ENCODE results near the gene USO1.

DNA sequence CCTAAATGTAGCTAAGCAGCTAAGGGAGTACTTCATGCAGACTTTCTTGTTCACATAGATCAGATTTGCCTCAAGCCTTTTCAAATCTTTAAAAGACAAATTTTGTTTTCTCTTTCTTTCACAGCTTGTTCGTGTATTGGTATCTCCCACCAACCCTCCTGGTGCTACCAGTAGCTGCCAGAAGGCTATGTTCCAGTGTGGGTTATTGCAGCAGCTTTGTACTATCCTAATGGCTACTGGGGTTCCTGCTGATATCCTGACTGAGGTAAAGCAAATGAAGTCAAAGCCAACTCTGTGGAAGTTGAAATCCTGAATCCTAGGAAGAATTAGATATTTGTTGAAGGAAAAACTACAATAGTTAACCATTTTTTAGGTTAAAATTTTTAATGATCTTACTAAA lies 62.6 kb downstream of the USO1 start:
- TF ChIP-seq, protein P1, sequence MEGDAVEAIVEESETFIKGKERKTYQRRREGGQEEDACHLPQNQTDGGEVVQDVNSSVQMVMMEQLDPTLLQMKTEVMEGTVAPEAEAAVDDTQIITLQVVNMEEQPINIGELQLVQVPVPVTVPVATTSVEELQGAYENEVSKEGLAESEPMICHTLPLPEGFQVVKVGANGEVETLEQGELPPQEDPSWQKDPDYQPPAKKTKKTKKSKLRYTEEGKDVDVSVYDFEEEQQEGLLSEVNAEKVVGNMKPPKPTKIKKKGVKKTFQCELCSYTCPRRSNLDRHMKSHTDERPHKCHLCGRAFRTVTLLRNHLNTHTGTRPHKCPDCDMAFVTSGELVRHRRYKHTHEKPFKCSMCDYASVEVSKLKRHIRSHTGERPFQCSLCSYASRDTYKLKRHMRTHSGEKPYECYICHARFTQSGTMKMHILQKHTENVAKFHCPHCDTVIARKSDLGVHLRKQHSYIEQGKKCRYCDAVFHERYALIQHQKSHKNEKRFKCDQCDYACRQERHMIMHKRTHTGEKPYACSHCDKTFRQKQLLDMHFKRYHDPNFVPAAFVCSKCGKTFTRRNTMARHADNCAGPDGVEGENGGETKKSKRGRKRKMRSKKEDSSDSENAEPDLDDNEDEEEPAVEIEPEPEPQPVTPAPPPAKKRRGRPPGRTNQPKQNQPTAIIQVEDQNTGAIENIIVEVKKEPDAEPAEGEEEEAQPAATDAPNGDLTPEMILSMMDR (conservative IDR thresholded peaks at IDR 0.05): no peak
- TF ChIP-seq EZH2 (IDR thresholded peaks at IDR 0.05; ENCODE audit: low read depth): no peak

All from PC-9 (cell line).